ENCODE data around the gene ERVFRD-1. TPM values are rescaled to one million over a fixed set of nuclear protein-coding genes. Genes with fewer than 3 reads are reported as not detected.

Gene ERVFRD-1
- total and polyA plus RNA-seq, 2 donors (not counting 3 experiments of a cell fraction or from before 2014, with no cell fraction given), result not detected

GRCh38 chr6:11155589-11155988, 44.1 kb upstream of the ERVFRD-1 start:
- TF ChIP-seq POLR2AphosphoS5 (IDR thresholded peaks at IDR 0.05; ENCODE audit: insufficient read depth, low read depth, low read length) (no peak), FOS (IDR thresholded peaks at IDR 0.05; ENCODE audit: borderline replicate concordance, insufficient read depth, low read length) (no peak), MAX (IDR thresholded peaks at IDR 0.05; ENCODE audit: insufficient read depth, insufficient read length) (no peak), EZH2 (IDR thresholded peaks at IDR 0.05; ENCODE audit: borderline replicate concordance, low read depth, low read length, severe bottlenecking) (no peak), MYC (IDR thresholded peaks at IDR 0.05; ENCODE audit: low read depth, low read length) (no peak), POLR2A (IDR thresholded peaks at IDR 0.05; ENCODE audit: low read depth, low read length) (no peak), JUN (IDR thresholded peaks at IDR 0.05; ENCODE audit: borderline replicate concordance, insufficient read depth, insufficient read length, low read depth) (no peak), GATA2 (IDR thresholded peaks at IDR 0.05; ENCODE audit: insufficient read depth, insufficient read length, low read depth, low read length) (no peak), CTCF (IDR thresholded peaks at IDR 0.05; ENCODE audit: extremely low read depth in 1 of 2, insufficient read depth in 1 of 2, low read depth in 1 of 2, low read length in 2 of 2) (no peak)
- BruUV-seq (replicated peaks), result no TSS peak
- no peak overlapping the region for H3K9ac ChIP-seq (replicated peaks; ENCODE audit: extremely low read depth, insufficient read depth, low read length)
- CTCF ChIA-PET, result interaction anchor here (1.6 to 3.0 kb wide), 2 partner anchors 12 to 17 kb away, joined by 3 to 11 read pairs; no protein-coding TSS in a partner anchor
- H3K4me3 ChIP-seq (replicated peaks in 1 of 3; ENCODE audit: insufficient read depth in 1 of 3, low read depth in 1 of 3, low read length in 3 of 3), result no peak overlapping the region
- H3K27ac ChIP-seq (ENCODE audit: insufficient read depth, low read depth, low read length), result no peak overlapping the region
- no peaks in the 10 kb centered on the region for H3K79me2 ChIP-seq (ENCODE audit: control insufficient read depth, insufficient read depth, low read length)
- no peaks in the 10 kb centered on the region for H3K27me3 ChIP-seq (ENCODE audit: control insufficient read depth in 2 of 2, insufficient read depth in 2 of 2, low read length in 2 of 2)
- DNase-seq (ENCODE audit: low read depth, low spot score) (no peak), FAIRE-seq (no peak)
- intact Hi-C loops (cut with micrococcal nuclease), result no loop called here
- no peak overlapping the region for H2AFZ ChIP-seq (ENCODE audit: low read depth, low read length)
- no peaks in the 10 kb centered on the region for H3K4me1 ChIP-seq (ENCODE audit: control insufficient read depth, extremely low read depth, insufficient read depth, low read length)
- no peak overlapping the region for H3K4me2 ChIP-seq (ENCODE audit: insufficient read depth, low read length)
- H3K9me3 ChIP-seq (replicated peaks; ENCODE audit: control insufficient read depth, insufficient read depth, low read length), result peaks cover 2% of the 10 kb centered on the region
- no peaks in the 10 kb centered on the region for H3K36me3 ChIP-seq (ENCODE audit: control insufficient read depth in 2 of 2, extremely low read depth in 1 of 2, insufficient read depth in 2 of 2, low read length in 2 of 2)
- H4K20me1 ChIP-seq (replicated peaks; ENCODE audit: control insufficient read depth, extremely low read depth, insufficient read depth, low read length), result no peaks in the 10 kb centered on the region
- no peaks in the 10 kb centered on the region for H3K9me1 ChIP-seq (replicated peaks; ENCODE audit: control insufficient read depth, extremely low read depth, insufficient read depth, low read length)
- dilution Hi-C loops (cut with MboI; ENCODE audit: extremely low pct_ligation_motif_present, low sequenced_read_pairs), result no loop called here
- POLR2A ChIA-PET, result no interaction called here
